Hematopoietic multipotent progenitor cell treated with erythropoietin and hydrocortisone succinate and interleukin-3 and kit ligand, for 15 days (in vitro differentiated cells): Measurements from ENCODE around the gene NIM1K.
A peak's percentile ranks its signal among the peaks of the same experiment; 100 is the strongest.
"Not testable (repeated sequence)": the region's sequence is repeated elsewhere in the genome, so short reads cannot be mapped to it uniquely, and the experiment has no call there.

Source experiments
- DNase-seq: peaks from one replicate; pipeline ENCODE4 v3.0.0-alpha.2; 2015; ENCODE audit warnings: low spot score

The NIM1K gene

GRCh38 chr5:43190755-43191603 lies 1.0 kb upstream of the NIM1K start:
- DNase-seq: no peak

GRCh38 chr5:43192558-43193180 lies 644 bp downstream of the NIM1K start:
- DNase-seq: no peak

- DNase-seq: no peak
These were observed 1.3 kb downstream of the NIM1K start for GRCh38 chr5:43193181-43193893.

- no peak for DNase-seq
These were observed 1.9 kb downstream of the NIM1K start for GRCh38 chr5:43193894-43194265.

GRCh38 chr5:43195670-43196265 lies 3.7 kb downstream of the NIM1K start:
- DNase-seq: no peak

GRCh38 chr5:43197535-43197934 lies 5.5 kb downstream of the NIM1K start:
- DNase-seq: no peak

GRCh38 chr5:43201442-43201841 lies 9.4 kb downstream of the NIM1K start:
- DNase-seq: not testable (repeated sequence)

- no peak for DNase-seq
These were observed 10.4 kb downstream of the NIM1K start for GRCh38 chr5:43202380-43202779.

GRCh38 chr5:43203373-43203772 lies 11.3 kb downstream of the NIM1K start:
- no peak for DNase-seq

- no peak for DNase-seq
These were observed 12.9 kb downstream of the NIM1K start for GRCh38 chr5:43204958-43205357.

- no peak for DNase-seq
These were observed 15.6 kb downstream of the NIM1K start for GRCh38 chr5:43207601-43208000.

- DNase-seq: no peak
These were observed 16.6 kb downstream of the NIM1K start for GRCh38 chr5:43208658-43209057.

- no peak for DNase-seq
These were observed 17.0 kb downstream of the NIM1K start for GRCh38 chr5:43209060-43209459.

GRCh38 chr5:43209833-43210232 lies 17.8 kb downstream of the NIM1K start:
- no peak for DNase-seq

GRCh38 chr5:43210570-43210969 lies 18.5 kb downstream of the NIM1K start:
- no peak for DNase-seq

GRCh38 chr5:43213951-43214350 lies 21.9 kb downstream of the NIM1K start:
- DNase-seq: no peak

GRCh38 chr5:43215073-43215631 lies 23.1 kb downstream of the NIM1K start:
- no peak for DNase-seq

GRCh38 chr5:43216941-43217340 lies 24.9 kb downstream of the NIM1K start:
- DNase-seq: no peak

- no peak for DNase-seq
These were observed 27.1 kb downstream of the NIM1K start for GRCh38 chr5:43219120-43219519.

- DNase-seq: no peak
These were observed 29.5 kb downstream of the NIM1K start for GRCh38 chr5:43221502-43221901.

GRCh38 chr5:43225649-43226245 lies 33.7 kb downstream of the NIM1K start:
- no peak for DNase-seq

GRCh38 chr5:43227655-43228054 lies 35.6 kb downstream of the NIM1K start:
- peak; percentile 24 for DNase-seq
